ENCODE measurements around the gene PFDN5.
"Not testable (repeated sequence)": the region's sequence is repeated elsewhere in the genome, so short reads cannot be mapped to it uniquely, and the experiment has no call there.

PFDN5 gene

DNA sequence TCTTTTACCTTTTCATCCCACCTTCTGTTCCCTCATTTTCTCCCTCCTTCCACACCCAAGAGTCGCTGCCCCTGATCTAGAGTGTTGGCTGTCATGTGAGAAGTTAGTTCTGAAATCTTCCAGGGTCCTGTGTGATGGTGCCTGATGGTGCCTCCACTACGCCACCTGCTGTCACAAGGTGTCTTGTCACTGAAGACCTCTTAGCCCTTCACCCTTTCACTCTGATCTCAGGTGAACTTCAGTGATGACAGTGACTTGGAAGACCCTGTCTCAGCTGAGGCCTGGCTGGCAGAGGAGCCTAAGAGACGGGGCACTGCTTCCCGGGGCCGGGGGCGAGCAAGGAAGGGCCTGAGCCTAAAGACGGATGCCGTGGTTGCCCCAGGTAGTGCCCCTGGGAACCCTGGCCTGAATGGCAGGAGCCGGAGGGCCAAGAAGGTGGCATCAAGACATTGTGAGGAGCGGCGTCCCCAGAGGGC, 7.6 kb upstream of the PFDN5 start:
- DNase-seq: no peak

DNA sequence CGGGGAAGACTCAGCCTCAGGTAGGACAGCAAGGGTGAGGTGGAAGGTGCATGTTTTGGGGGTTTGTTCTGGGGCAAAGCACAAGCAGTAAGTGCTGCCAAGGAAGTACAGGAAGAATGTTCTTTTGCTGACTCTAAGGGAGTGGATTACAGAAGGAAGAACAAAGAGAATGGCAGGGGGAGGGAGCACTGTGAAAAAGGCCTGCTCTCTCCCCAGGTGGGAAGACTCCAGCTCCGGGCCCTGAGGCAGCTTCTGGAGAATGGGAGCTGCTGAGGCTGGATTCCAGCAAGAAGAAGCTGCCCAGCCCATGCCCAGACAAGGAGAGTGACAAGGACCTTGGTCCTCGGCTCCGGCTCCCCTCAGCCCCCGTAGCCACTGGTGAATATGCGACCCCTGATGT, 7.0 kb upstream of the PFDN5 start:
- DNase-seq: no peak

DNA sequence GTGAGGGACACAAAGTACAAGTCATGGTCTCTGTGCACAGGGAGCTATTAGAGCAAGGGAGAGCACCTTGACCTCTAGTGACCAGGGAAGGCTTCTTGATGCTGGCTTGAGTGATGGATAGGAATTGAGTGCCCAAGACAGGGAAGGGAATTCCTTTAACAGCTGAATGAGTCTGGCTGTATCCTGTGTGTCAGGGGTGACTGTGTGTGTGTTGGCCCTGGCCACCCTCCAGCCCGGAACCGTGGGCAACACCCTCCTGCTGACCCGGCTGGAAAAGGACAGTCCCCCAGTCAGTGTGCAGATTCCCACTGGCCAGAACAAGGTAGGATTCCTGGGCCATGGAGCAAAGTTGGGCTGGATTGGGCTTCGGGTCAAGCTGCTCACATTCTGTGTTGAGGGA, 5.5 kb upstream of the PFDN5 start:
- DNase-seq: no peak

DNA sequence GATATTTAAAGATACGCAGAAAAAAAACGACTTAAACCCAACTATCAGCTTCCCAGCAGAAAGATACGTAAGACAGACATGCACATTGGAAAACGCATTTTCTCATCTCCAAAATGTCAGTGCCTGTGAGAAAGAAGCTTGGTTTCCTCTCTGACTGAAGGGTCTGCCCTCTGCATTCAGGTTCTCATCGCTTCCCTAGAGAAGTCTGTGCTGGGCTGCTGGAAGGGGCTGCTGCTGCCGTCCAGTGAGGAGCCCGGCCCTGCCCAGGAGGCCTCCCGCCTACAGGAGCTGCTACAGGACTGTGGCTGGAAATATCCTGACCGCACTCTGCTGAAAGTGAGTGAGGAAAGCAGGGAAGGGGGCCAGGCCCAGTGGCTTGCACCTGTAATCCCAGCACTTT, 4.7 kb upstream of the PFDN5 start:
- DNase-seq: no peak

DNA sequence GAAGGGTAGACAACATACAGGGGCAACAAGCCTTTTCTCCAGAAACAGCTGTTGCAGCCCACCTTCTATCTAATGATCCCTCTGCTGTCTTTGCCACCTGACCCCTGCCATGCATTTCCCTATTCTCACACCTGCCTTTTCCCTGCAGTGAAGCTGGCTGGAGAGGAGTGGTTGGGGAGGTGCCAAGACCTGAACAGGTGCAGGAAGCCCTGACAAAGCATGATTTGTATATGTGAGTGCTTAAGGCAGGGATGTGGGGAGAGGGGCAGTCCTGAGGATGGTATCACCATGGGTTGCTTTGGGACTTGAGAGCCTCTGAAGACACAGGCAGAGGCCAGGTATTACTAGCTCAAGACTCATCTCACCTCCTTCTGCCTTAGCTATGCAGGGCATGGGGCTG, 2.9 kb upstream of the PFDN5 start:
- peak; percentile 86 for DNase-seq

DNA sequence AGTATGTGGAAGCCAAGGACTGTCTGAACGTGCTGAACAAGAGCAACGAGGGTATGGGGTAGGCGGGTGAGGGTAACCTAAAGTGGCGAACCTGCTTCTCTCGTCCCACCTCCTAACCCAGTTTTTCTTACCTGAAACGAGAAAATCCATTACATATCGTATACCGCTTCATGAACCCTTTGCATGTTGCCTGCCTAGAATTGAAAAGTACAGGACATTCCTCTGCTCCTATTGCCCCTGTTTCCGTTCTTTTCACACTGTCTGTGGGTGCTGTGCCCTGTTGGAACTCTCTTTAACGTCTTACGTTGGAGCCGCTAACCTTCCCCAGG, 513 bp downstream of the PFDN5 start:
- DNase-seq: no peak

DNA sequence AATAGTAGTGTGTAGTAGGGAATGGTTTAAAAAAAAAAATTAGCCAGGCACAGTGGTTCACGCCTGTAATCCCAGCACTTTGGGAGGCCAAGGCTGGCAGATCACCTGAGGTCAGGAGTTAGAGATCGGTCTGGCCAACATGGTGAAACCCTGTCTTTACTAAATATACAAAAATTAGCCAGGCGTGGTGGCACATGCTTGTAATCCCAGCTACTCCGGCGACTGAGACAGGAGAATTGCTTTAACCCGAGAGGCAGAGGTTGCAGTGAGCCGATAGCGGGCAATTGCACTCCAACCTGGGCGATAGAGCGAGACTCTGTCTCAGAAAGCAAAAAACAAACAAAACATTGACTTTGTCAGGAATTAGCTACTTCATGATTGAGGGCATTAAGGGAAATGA, 1.8 kb downstream of the PFDN5 start:
- DNase-seq: not testable (repeated sequence)

DNA sequence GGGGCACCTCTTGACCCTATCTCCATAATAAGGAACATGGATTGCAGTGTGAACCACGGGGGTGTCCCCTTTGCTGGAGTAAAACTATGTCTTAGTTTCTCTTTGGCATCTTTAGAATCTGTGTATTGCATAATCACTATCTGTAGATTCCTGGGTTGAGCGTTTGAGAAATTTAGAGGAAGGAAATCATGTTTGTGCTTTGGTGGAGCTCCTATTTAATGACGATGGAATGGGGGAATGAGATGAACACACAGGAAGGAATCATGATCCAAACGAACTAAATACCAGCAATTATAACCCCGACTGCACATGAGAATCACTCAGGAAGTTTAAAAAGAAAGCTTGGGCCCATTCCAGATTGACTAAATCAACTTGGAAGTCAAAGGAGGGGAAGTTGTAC, 2.8 kb downstream of the PFDN5 start:
- no peak for DNase-seq

DNA sequence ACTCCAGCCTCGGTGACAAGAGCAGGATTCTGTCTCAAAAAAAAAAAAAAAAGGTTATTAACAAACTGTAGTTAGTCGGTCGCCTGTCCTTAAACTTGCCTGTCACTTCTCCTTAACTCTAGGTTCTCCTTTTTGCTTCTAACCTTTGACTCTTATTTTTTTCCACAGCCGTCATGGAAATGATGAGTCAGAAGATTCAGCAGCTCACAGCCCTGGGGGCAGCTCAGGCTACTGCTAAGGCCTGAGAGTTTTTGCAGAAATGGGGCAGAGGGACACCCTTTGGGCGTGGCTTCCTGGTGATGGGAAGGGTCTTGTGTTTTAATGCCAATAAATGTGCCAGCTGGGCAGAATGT, 3.7 kb downstream of the PFDN5 start:
- no peak for DNase-seq

DNA sequence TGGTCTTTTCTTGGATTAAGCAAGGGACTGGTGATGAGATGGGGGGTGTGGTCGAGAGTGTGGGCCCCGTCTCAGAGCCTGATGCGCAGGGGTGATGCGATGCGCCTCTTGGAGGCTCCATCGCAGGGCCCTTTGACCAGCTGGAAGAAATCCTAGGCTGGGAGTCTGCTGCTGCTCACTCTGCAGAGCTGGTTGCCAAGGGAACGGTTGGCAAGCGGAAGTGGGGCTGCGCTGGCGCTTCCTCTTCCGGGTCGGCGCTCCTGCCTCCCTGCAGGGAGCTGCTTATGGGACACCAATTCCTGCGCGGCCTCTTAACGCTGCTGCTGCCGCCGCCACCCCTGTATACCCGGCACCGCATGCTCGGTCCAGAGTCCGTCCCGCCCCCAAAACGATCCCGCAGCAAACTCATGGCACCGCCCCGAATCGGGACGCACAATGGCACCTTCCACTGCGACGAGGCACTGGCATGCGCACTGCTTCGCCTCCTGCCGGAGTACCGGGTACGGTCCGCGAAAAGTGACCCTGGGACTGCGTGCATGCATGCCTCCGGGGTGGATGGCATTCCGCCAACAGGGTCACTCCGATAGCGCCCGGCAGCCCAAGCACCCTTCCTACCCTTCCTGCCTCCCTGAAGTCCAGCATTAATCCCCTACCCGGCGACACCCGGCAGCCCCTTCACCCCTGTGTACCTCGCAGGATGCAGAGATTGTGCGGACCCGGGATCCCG, 4.3 kb downstream of the PFDN5 start, which contains the start of gene MYG1:
Gene MYG1, plus strand, starts transcription at position 242 of the 727 bp plus-strand sequence. Its CDS starts 43 bp downstream, at position 285.
- peak; percentile 84 for DNase-seq

DNA sequence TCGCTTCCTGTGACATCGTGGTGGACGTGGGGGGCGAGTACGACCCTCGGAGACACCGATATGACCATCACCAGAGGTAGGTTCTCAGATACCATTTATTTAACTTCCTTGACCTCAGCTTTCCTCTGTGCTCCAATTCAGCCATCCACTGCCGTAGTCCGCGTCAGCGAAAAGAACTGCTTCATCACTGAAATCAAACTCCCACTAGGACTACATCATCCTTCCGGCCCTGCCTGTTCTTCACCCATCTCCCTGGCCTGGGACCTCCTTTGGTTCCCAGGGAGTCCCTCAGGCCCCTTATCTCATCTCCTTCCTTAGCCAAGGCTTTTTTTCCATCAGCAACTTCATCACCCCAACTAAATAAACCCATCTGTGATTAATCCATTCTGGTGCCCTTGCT, 4.8 kb downstream of the PFDN5 start:
- DNase-seq: no peak

DNA sequence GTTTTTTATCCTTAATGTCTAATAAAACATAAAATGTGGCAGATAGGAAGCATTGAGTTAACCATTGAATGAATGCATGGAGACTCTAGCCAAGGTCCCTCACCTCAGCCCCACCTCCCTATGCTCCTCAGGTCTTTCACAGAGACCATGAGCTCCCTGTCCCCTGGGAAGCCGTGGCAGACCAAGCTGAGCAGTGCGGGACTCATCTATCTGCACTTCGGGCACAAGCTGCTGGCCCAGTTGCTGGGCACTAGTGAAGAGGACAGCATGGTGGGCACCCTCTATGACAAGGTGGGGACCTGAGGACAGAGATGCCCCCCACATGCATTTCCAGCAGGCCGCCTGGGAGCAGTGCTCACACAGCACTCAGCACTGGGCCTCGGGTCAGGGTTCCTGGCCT, 7.6 kb downstream of the PFDN5 start:
- DNase-seq: no peak

DNA sequence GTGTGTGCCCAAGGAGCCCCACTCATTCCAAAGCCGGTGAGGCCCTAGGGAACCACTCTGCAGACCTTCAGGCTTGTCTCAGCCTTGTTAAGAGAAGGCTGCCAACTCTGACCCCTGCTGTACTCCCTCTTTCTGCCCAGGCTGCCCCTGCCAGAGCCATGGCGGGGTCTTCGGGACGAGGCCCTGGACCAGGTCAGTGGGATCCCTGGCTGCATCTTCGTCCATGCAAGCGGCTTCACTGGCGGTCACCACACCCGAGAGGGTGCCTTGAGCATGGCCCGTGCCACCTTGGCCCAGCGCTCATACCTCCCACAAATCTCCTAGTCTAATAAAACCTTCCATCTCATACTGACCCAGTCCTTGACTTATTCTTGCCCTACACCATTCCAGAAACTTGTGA, 11.5 kb downstream of the PFDN5 start:
- no peak for DNase-seq

DNA sequence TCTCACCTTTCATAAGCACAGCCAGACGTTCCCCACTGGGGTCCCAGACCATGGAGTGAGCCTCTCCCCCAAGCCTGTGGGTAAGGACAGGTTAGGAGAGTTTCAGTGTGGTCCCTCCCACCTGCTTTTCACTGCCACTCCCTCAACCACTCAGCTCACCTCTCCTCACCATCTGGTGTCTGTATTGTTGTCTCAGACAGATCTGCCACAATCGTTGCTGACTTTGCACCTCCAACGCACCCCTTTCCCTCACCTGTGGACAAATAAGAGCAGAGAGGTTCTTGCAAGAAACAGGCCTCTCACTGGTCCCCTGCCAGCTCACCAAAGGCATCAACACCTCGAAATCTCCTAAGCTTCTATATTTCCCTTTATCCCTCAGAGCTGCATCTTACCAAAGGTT, 12.9 kb downstream of the PFDN5 start:
- DNase-seq: no peak

DNA sequence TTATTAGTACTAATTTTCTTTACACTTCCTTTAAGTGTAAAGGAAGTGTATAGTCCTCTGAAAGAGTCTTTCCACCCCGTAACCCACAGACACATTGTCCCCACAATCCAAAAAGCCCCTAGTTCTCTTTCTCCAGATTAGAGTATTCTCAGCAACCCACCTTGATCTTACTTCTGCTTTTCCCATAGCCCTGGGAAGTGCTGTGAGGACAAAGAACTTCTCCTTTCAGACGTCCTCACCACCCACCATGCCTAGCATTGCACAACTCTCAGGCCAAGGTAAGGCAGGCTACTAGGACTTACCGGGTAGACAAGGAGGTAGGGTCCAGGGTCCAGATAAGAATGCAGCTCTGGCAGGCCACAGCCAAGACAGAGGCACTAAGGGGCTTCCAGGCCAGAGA, 18.7 kb downstream of the PFDN5 start:
- DNase-seq: no peak

DNA sequence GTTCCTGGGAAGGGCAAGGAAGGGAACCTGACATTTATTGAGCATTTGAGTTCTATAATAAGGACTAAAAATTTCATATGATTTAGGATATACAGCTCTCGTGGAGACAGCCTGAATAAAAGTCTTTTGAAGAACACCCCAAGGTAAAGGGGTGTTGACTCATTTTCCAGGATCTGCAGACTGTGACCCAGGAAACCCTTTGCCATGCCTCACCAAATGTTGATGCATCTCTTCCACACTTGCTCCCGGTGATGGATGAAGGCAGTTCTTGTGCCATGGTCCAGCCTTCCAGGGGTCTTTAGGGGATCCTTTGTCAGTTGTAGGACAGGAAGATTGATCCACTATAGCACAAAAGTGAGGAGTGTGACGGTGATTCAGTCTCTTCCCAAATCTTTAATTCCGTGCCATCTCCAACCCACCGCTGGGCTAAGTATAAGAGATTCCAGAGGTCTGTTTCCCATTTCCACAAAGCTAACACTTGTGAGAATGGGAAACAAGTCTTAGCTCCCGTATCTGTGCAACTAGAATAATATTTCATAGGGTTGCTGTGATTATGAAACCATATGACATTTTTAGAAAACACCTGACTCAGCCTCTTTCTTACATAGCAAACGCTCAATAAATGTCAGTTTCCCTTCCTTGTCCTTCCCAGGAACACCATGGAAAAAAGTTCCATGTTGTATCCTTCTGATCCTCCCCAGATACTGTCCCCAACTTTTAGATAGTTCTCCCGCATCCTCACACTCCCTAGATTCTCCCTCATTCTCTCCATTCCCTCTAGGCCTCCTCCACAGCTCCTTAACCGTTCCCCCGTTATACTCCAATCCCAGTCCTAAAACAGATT, 25.2 kb downstream of the PFDN5 start:
- no peak for DNase-seq

DNA sequence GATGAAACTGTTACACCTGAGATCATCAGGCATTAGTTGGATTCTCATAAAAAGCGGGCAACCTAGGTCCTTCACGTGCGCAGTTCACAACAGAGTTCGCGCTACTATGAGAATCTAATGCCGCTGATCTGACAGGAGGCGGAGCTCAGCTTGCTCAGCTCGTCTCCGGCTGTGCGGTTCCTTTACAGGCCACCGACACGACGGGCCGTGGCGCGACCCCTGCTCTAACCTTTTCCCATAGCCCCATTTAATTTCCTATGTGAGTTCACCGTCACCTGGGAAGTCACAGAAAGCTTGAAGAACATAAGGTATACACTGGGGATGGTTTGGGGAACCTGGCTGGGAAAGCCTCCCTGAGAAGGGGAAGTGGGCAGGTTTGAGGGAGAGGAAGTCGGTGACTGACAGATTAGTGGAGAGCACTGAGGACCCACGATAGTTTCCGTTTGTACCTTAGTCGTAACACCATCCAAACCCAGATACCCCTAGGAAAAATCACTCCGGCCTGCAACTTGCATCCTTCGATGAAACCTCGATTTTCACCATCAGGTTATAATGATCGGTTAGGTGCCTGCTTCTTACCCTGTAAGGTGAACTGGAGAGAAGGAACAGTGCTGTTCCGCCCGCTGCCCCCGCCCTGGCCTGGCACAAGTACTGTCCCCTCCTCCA, 28.9 kb downstream of the PFDN5 start:
- DNase-seq: no peak

DNA sequence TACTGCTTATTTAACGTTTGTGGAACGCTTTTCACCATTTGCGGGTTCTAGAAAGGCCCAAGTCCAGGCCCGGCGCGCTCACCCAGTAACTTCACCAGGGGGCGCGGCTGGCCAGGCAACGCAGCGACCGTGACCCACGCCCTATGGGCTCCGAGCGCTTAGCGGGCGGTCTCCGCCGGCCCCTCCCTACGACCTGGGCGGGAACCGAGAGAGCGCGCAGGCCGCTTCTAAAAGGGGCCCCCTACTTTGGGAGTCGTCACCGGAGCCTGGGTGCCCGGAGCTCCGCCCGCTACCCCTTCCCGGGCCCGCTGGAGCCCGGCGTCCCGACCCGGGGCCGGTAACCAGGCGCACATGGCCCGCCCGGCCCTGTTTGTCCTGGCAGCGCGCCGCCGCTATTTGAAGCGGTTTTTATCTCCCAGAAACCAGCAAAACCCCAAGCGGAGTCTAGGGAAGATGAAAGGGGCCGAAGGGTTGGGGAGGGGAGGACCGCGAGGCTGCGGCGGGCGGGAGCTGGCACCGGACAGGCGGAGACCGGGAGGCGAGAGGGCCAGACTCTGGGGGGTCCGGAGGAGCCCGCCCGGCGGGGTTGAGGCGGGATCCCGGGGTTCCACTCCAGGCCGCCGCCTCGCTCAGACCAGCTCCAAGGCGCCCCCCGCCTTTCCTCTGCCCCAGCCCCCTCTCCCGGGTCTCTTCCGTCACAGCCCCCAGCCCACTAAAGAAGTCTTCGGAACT, 29.6 kb downstream of the PFDN5 start:
- peak; percentile 60 for DNase-seq

DNA sequence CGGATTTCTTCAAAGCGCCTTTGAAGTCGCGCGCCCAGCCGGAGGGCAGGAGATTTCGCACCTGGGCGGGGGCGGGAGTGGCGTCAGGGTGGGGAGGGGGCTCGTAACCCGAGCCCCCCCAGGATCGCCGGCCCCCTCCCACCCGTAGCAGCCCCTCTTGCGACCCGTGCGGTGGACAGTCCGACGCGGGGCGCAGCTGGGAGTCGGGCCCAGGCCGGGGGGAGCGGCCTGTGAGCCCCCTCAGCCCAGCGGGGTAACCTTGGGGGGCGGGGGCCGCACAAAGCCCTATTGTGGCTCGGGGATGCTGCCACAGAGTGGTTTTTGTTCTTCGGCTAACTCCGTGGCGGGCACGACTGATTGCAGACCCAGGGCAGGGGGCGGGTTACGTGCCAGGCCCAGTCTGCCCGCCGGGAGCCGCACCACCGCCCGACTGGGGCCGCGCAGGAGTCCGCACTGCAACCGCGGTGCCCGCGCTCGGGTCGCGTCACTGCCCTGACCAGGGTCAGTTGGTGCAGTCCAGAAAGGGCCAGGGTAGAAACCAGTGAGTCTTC, 30.2 kb downstream of the PFDN5 start:
- no peak for DNase-seq

DNA sequence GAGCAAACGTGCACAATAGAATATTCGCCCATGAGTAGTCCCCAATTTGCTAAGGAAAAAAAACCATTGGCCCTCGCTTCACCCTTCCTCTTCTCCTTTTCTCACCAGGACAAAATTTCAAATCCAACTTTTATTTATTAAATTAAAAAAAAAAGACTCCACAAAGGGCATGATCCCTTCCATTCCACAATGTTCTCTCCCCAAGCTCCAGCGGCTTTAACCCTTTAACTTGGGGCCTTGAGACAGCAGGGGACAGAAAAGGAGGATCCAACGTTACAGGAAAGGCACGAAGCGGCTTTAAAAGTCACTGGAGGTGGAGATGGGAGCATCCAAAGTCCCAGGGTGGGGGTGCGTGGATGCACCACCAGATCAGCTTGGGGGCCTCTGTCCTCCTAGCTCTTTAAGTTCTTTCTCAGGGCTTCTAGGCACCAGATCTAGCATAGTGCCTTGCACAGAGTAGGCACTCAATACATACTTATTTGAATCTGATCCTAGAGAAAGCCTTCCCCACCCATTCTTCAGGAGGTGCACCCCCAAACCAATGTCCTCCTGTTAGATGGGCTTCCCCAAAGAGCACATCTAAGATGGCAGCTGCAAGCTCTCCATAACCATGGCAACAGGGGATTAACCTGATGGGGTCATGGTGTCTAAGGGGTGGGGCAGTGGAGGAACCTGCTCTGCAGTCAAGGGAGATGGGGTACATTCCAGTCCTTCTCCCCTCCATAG, 31.3 kb downstream of the PFDN5 start:
- DNase-seq: no peak

DNA sequence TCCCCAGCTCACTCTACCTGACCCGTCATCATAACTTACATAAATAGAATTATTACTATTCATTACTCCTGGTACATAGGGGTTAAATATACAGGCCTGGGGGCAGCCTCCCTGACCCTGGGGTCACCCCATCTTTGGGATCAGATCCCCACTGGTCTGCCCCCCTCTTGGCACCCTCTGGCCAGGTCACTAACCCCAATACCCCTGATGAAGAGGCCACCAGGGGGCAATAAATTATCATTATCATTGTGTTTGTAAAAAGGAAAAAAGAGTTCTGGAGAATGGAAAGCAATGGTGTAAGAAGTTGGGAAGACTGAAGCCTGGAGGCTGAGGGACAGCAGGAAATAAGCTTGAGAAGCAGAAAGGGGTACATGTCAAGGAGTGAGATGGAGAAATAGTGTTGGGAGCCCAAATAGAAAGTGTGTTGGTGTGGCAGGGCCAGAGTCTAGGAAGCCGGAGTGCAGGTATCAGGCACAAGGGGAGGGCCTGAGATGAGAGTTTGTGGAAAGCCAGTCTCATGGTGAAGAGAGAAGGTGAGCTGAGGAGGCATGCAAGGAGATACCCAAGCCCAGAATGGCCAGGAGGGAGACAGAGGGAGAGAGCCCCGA, 32.2 kb downstream of the PFDN5 start:
- DNase-seq: no peak

DNA sequence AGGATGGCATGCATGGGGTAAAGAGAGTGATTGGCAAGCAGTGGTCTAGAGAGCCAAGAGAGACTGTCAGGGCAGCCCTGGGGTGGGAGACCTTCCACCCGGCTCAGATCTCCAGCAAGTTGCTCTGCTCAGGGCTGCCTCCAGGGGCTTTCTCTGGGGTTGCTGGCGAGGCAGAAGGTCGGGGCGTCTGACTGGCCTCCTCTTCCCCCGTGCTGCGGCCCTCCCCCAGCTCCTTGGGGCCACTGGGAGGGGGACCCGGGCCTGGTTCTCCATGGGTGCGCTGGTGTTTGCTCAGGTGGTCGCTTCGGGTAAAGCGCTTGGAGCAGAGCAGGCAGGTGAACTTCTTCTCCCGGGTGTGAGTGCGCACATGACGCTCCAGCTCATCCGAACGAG, 32.7 kb downstream of the PFDN5 start:
- DNase-seq: no peak

Data from DMS153 (cell line).